ENCODE measurements around the gene TCIRG1. TPM values are rescaled to one million over a fixed set of nuclear protein-coding genes. Genes with fewer than 3 reads are reported as not detected.
A peak's percentile ranks its signal among the peaks of the same experiment; 100 is the strongest.

Gene TCIRG1
- total RNA-seq, 2 experiments from 2014 or later = 199 to 201 TPM

DNA sequence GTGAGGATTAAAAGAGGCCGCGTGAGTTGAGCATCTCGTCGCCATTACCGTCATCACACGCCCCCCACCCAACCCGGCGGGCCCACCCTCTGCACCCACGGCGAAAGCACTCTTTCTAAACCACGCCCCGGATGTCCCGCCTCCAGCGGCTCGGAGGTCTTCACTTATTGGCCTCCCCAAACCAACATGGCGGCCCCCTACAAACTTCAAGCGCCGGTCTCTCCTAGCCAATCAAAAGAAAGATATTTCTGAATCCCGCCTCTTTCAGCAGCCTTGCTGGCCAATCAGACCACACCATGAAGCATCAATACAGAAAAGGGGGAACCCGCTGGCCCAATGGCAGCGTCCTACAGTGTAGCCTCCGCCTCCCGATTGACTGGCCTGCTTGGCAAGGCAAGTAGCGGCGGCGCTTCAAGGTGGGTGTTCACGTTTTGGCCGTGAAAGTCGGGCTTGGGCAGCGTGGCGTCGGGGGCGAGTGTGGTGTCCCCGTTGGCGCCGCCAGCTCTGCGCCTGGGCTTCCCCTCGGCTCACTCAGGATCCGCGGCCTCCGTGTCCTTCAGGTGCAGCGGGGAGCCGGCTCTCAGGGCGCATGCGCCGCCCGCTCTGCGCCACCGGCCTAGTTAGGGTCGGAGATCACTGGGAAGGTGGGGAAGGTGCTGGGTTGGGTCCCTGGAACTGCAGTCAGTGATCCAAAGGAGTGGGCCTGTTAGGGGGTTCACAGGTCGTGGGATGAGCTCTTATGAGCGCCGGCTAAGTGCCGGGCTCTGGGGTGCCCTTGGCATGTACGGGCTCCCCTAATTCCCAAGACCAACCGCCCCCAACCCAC lies 8.3 kb upstream of the TCIRG1 start, which contains the start of gene NDUFS8:
Gene NDUFS8, plus strand, starts transcription at position 364 of the 826 bp plus-strand sequence. CDS start 1,471 bp downstream, outside the sequence.
- Histone ChIP-seq H3K4me3 (ENCODE audit: low read depth, low read length, poor library complexity, severe bottlenecking) (peak within 1 kb of the TSS; percentile 93), H3K27ac (ENCODE audit: low read depth, low read length, poor library complexity, severe bottlenecking) (peak within 1 kb of the TSS; percentile 48), H3K4me1 (ENCODE audit: insufficient read depth, low read length, poor library complexity, severe bottlenecking) (peaks cover 33% of the 10 kb centered on the region), H3K36me3 (ENCODE audit: insufficient read depth, low read length) (peaks cover 18% of the 10 kb centered on the region), H2AFZ (ENCODE audit: low read length) (peak within 1 kb of the TSS; percentile 59; the same call in 1 of the 2 replicates), H3K79me2 (ENCODE audit: insufficient read depth, low read depth, low read length) (peaks cover 11% of the 10 kb centered on the region; the same call in 1 of the 2 replicates), H3K9me2 (ENCODE audit: insufficient read depth, low read length) (no peaks in the 10 kb centered on the region), H3K9me3 (ENCODE audit: low read length) (no peaks in the 10 kb centered on the region), H4K20me1 (ENCODE audit: insufficient read depth, low read length) (no peaks in the 10 kb centered on the region), H3K4me2 (ENCODE audit: low read length) (peak within 1 kb of the TSS; percentile 97)
- TSS peak; percentile 50 for BruUV-seq (replicated peaks)
- CTCF ChIA-PET (ENCODE audit: unreplicated experiment) = no interaction called here
- POLR2A ChIA-PET = interaction anchor here (0.6 to 1.6 kb wide), 3 partner anchors 9 to 181 kb away, joined by 3 to 5 read pairs (median 5); partner anchors contain the start of gene TCIRG1
- DNase-seq (ENCODE audit: low spot score) = peak; percentile 99
- TF ChIP-seq EZH2phosphoT487 (IDR thresholded peaks at IDR 0.05; ENCODE audit: borderline replicate concordance, low read depth, low read length) = no peak
- TF ChIP-seq, protein P1, sequence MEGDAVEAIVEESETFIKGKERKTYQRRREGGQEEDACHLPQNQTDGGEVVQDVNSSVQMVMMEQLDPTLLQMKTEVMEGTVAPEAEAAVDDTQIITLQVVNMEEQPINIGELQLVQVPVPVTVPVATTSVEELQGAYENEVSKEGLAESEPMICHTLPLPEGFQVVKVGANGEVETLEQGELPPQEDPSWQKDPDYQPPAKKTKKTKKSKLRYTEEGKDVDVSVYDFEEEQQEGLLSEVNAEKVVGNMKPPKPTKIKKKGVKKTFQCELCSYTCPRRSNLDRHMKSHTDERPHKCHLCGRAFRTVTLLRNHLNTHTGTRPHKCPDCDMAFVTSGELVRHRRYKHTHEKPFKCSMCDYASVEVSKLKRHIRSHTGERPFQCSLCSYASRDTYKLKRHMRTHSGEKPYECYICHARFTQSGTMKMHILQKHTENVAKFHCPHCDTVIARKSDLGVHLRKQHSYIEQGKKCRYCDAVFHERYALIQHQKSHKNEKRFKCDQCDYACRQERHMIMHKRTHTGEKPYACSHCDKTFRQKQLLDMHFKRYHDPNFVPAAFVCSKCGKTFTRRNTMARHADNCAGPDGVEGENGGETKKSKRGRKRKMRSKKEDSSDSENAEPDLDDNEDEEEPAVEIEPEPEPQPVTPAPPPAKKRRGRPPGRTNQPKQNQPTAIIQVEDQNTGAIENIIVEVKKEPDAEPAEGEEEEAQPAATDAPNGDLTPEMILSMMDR (conservative IDR thresholded peaks at IDR 0.05; ENCODE audit: low read length) = no peak
- intact Hi-C loops (cut with micrococcal nuclease; ENCODE audit: unreplicated experiment) = no loop called here

GRCh38 chr11:68031144-68031464 lies 7.7 kb upstream of the TCIRG1 start:
- BruUV-seq (replicated peaks) = no TSS peak
- CTCF ChIA-PET (ENCODE audit: unreplicated experiment) = no interaction called here

More at GRCh38 chr11:68031144-68031464, 7.7 kb upstream of the TCIRG1 start:
- peaks cover 11% of the 10 kb centered on the region; the same call in 1 of the 2 replicates for H3K79me2 ChIP-seq (ENCODE audit: insufficient read depth, low read depth, low read length)
- no peak for DNase-seq (ENCODE audit: low spot score)
- peak overlapping the region; percentile 59; the same call in 1 of the 2 replicates for H2AFZ ChIP-seq (ENCODE audit: low read length)
- H3K9me3 ChIP-seq (ENCODE audit: low read length) = no peaks in the 10 kb centered on the region
- POLR2A ChIA-PET = interaction anchor here (1.3 to 1.6 kb wide), 2 partner anchors 8 to 9 kb away, joined by 5 read pairs; partner anchors contain the start of gene TCIRG1
- peak overlapping the region; percentile 97 for H3K4me2 ChIP-seq (ENCODE audit: low read length)
- peaks cover 32% of the 10 kb centered on the region for H3K4me1 ChIP-seq (ENCODE audit: insufficient read depth, low read length, poor library complexity, severe bottlenecking)
- intact Hi-C loops (cut with micrococcal nuclease; ENCODE audit: unreplicated experiment) = no loop called here
- peak overlapping the region; percentile 93 for H3K4me3 ChIP-seq (ENCODE audit: low read depth, low read length, poor library complexity, severe bottlenecking)
- no peaks in the 10 kb centered on the region for H4K20me1 ChIP-seq (ENCODE audit: insufficient read depth, low read length)
- H3K36me3 ChIP-seq (ENCODE audit: insufficient read depth, low read length) = peaks cover 18% of the 10 kb centered on the region
- H3K9me2 ChIP-seq (ENCODE audit: insufficient read depth, low read length) = no peaks in the 10 kb centered on the region
- H3K27ac ChIP-seq (ENCODE audit: low read depth, low read length, poor library complexity, severe bottlenecking) = peak overlapping the region; percentile 48
- TF ChIP-seq, protein P1 (conservative IDR thresholded peaks at IDR 0.05; ENCODE audit: low read length) = no peak
- TF ChIP-seq EZH2phosphoT487 (IDR thresholded peaks at IDR 0.05; ENCODE audit: borderline replicate concordance, low read depth, low read length) = no peak

Data from OCI-LY7 (cell line).